Measurements from ENCODE around the gene MAPK1.
"Not testable (repeated sequence)": the region's sequence is repeated elsewhere in the genome, so short reads cannot be mapped to it uniquely, and the experiment has no call there.

MAPK1 gene

DNA sequence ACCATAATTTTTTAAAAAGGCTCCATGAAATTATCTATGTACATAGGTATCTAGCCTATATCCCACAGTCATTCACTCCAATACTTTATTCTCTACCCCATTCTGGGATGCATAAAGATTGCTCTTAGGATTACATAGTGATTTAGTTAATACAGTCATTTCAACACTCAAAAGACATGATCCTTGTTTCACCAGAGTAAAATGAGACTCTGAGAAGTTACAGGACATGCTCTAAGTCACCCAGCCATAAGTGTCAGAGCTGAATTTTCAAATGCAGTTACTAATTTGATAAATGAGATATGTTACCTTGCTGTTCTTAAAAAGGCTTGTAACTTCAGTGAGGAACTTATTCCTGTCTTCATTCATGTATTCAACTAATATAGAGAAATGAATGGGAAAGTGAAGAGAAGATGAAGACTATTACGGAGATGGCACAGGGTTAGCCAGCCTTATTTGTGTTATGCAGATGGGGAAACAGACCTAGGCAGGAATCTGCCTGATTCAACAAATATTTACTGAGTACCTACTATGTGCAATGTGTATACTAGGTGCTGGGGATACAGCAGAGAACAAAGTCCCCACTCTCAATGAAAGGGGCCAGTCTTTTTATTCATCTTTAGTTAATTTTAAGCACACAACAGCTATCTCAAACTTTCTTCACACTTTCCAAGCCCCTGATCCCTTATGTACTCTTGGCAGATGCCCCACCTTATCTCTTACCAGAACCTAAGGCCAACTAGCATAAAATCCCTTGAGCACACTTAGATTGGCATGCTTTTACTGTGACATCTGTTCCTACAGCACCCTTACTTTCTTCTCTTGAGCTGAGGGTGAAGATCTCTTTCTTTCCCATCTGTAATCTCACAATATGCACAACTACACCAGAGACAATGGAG, 21.6 kb downstream of the MAPK1 start:
- peak; percentile 45 for DNase-seq

DNA sequence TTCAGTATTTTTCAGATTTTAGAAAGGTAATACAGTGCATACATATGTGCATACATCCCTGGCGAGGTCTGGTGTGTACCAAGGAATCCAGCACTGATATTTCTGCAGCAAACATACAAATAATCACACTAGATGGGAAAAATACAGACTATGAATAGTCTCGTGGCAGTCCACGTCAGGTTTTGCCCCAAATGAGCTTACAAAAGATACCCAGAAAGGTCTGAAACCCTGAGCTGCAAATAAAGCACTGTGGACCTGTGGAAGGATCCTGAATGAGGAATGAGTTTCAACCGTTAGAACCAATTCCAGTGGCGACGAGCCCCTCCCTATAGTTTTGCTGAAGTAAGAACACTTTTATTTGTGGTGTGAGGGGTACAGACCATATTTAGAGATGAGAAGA, 24.5 kb downstream of the MAPK1 start:
- no peak for DNase-seq

DNA sequence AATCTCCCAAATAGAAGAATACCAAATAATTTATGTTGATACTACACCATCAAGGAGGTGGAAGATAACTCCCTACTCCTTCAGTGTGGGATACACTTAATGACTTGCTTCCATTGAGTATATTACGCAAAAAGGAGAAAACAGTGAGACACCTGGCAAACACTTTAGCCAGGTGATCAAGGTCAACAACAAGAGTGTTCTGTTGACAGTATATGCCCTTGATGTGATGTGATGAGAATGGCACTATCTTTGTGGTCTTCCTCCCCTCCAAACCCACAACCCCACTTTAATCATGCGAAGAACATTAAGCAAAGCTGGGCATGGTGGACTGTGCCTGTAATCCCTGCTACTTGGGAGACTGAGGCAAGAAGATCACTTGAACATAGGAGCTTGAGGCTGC, 26.0 kb downstream of the MAPK1 start:
- DNase-seq: no peak

DNA sequence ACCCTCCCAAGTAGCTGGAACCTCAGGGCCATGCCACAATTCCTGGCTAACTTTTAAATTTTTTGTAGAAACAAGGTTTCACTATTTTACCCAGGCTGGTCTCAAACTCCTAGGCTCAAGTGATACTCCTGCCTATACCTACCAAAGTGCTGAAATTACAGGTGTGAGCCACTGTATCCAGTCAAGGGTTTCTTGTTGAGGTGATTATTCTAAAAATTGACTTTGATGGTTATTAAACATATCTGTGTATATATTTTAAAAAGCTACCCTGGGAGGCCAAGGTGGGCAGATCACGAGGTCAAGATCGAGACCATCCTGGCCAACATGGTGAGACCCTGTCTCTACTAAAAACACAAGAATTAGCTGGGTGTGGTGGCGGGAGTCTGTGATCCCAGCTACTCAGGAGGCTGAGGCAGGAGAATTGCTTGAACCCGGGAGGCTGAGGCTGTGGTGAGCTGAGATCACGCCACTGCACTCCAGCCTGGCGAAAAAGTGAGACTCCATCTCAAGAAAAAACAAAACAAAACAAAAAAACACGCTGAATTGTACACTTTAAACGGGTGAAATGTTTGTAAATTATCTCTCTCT, 27.1 kb downstream of the MAPK1 start:
- no peak for DNase-seq

DNA sequence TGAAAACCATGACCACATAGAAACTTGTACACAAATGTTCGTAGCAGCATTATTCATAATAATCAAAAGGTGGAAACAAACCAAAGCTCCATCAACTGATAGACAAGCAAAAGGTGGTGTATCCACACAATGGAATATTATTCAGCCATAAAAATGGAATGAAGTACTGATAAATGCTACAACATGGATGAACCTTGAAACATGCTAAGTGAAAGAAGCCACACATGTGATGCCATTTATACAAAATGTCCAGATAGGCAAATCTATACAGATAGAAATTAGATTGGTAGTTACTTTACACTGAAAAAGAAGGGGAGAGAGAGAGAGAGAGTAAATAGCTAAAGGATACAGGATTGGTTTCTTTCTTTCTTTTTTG, 27.7 kb downstream of the MAPK1 start:
- DNase-seq: no peak

DNA sequence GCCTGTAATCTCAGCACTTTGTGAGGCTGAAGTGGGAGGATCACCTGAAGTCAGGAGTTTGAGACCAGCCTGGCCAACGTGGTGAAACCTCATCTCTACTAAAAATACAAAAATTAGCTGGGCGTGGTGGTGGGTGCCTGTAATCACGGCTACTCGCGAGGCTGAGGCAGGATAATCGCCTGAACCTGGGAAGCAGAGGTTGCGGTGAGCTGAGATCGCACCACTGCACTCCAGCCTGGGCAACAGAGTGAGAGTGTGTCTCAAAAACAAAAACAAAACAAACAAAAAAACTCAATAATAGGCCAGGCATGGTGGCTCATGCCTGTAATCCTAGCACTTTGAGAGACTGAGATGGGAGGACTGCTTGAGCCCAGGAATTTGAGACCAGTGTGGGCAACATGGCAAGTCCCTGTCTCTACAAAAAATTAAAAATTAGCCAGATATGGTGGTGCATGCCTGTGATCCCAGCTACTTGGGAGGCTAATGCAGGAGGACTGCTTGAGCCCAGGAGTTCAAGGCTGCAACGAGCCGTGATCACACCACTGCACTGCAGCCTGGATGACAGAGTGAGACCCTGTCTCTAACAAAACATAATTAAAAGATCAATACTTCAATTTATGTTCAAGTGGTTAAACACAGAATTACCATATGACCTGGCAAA, 28.2 kb downstream of the MAPK1 start:
- not testable (repeated sequence) for DNase-seq

DNA sequence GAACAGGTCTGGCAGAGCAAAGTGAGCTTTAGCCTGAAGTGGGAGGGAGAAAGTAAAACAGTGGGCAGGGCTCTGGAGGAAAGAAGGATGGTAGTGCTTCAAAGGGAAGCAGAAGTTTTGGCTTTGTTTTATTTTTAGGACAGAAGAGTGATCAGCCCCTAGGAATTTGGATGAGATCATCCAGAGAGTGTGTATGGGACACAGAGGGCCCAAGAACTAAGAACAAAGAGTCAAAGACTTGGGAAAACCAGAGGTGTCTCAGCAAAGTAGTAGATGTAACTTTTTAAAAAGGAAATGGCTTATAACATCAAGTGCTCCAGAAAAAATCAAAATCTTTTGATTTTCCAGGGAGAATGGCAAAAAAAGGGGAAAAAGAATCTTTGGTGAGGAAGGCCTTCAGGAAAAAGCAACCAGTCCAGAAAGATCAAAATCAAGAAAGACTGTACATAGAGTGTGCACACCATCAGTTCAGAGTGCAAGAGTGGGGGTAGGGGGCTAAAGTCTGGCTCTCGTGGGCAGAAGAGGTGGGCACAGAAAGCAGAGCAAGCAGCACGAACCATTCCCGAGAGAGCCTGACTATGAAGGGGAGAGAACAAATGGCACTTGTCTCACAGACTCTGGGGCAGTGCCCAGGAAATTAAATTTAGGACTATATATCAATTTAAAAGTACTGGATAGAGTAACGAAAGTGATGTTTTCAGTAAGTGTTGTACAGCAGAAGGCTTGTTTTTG, 30.0 kb downstream of the MAPK1 start:
- DNase-seq: no peak

DNA sequence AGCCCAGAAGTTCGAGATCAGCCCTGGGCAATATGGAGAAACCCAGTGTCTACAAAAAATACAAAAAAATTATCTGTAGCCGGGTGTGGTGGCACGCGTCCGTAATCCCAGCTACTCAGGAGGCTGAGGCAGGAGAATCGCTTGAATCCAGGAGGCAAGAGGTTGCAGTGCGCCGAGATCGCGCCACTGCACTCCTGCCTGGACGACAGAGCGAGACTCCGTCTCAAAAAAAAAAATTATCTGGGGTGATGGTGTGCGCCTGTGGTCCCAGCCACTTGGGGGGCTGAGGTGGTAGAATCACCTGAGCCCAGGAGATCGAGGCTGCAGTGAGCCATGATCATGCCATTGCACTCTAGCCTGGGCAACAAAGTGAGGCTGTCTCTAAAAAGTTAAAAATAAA, 31.0 kb downstream of the MAPK1 start:
- not testable (repeated sequence) for DNase-seq

DNA sequence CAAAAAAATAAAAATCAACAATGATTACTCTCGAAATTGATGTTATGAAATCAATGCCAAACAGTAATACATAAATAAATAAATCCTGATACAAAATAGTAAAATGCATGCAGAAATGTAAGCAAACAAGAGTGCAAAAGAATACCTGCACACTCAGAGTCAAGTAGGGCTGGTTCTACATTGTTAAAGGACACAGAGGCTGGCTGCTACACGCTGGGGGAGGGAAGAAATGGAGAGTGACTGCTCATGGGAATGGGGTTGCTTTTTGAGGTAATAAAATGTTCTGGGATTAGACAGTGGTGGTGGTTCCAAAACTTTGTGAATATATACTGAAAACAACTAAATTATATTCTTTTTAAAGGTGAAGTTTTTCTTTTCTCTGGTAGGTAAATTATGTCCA, 32.1 kb downstream of the MAPK1 start:
- no peak for DNase-seq

DNA sequence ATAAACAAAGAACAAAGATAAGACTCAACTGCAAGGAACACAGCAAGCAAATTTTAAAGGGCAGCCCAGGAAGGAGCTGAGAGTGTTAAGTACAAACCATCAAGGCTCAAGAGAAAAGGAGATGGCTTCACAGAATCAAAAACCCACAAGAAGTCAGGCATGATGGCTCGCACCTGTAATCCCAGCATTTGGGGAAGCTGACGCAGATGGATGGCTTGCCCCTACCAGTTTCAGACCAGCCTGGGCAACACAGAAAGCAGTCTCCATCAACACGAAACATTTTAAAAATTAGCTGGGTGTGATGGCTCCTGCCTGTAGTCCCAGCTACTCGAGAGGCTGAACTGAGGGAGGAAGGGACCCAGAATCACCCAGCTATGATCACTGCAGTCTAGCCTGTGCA, 32.6 kb downstream of the MAPK1 start:
- no peak for DNase-seq

DNA sequence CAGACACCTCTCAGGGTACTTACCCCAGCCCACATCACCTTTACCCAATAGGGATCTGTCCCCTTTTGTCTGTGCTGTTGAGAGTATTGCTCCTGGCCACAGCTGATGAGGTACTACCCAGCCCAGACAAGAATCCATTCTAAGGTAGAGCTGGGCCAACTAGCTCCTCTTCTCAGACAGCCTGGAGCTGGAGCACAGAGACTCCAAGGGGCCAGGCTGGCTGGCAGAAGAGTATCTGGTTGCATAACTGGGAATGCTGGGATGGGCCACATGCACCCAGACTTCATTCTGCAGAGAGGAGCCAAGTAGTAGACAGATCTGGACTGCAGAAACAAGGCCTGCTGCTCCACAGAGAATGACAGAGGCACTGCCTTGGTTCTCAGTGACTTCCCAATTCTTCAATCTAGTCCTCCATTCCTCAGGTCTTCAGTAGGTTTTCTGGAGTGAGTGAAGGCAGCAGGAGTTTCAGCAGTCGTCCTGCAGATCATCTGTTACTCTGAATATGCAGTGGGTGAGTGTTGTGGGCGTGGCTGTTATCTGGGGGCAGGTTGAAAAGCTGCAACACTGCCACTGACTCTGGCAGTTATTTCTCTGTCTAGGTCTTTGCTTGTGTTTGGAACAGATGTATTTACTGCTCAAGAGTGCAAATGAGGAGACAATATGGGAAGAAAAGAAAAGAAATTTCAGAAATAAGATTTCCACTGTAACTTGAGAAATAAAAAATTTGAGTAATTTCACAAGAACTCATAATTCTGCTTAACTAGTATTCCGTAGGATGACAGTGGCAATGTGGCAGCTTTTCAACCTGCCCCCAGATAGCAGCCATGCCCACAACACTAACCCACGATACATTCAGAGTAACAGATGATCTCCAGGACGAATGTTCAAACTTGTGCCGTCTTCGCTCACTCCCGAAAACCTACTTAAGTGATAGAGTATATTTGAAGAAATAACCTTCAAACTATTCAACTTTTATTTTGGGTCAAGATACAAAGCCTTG, 34.9 kb downstream of the MAPK1 start:
- DNase-seq: peak; percentile 62

DNA sequence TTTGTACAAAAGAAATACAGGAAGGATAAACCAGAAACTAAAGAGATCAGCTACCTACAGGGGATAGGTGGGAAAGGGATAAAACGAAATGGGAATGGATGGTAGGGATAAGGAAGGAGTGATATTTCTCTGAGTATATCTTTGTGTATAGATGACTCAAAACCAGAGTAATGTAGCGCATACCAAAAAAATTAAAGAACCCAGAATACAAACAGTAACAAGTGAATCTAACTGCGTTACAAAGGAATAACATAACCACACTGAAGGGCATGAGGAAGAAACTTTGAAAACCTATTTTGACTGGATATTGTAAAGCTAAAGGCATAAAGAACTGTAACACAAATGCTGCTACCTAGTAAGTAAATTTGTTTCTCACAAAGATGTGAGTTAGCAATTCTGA, 37.9 kb downstream of the MAPK1 start:
- DNase-seq: no peak

DNA sequence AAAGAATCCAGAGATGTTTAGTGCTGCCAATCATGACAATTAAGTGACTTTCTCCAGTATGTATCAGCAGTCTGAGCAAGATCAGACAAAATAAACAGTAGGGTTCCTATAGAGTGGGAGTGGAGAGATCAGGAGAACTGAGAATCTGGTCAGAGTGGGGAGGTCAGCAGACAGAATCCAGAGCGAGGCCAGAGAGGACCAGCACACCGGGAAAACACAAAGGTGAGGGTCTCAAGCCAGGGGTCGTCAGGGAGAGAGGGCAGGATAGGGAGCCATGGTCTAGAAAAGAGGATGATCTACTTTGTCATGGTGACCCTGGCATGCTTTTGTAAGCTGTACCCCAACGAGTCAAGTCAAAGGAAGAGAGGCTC, 39.2 kb downstream of the MAPK1 start:
- DNase-seq: no peak

DNA sequence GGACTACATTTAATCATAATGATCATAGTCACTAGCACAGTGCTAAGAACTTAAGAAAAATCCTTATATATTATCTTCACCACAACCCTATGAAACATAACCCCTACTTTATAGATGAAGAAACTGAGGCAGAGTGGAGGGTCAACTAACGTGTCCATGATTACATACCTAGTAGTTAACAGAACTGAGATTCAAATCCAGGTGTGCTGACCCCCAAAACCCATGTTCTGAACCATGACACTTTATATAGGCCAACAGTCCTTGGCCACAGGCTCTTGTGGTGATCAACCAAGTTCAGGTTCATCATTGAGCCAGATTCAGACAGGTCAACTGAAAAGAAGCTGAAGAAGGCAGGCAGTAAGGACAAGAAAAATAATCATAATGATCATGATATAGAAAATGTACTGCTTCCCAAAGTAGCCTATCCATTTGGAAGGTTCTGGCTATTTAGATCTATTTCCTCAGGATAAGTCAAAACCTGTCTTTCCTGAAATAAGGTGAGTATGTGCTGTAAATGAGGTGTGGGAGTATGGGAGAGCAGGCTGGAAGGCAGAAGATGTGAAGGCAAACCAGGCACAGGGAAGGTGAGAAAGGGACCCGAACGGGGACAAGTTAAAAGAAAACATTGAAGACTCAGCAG, 39.7 kb downstream of the MAPK1 start:
- DNase-seq: no peak

DNA sequence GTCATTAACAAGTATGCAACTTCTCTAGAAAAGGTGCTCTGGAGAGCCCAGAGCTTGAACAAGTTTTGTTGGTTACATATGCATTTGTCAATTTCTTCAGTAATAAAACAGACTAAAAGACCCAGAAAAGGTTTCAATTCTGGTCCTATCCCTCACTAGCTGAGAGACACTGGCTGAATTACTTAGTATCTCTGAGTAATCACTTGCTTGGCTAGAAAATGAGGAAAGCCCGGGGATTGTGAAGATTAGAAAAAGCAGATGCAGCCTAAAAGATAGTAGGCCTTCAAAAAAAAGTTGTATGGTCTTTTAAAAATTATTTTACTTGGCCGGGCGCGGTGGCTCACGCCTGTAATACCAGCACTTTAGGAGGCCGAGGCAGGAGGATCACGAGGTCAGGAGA, 41.2 kb downstream of the MAPK1 start:
- peak; percentile 47 for DNase-seq

DNA sequence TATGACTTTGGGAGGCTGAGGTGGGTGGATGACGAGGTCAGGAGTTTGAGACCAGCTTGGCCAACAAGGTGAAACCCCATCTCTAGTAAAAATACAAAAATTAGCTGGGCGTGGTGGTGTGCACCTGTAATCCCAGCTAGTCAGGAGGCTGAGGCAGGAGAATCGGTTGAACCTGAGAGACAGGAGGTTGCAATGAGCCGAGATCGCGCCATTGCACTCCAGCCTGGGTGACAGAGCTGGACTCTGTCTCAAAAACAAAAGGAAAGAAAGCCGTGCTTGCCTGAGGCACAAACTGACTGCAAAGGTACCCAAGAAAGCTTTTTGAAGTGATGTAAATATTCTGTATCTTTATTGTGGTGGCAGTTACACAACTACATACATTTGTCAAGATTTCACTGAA, 42.5 kb downstream of the MAPK1 start:
- not testable (repeated sequence) for DNase-seq

DNA sequence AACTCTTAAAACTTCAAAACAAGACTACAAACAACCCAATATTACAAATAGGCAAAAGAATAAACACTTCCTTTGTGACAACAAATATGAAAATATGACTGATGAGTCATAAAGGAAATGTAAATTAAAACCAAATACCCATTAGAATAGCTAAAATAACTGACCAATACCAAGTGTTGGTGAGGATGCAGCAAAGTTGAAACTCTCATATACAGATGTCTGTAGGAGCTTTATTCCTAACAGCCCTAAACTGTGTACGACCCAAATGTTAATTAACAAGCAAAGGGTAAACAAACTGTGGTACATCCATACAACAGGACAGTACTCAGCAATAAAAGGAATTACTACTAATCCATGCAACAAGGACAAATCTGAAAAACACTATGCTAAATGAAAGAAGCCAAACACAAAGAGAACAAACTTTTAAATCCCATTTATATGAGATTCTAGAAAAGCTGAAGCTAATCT, 43.0 kb downstream of the MAPK1 start:
- DNase-seq: no peak

DNA sequence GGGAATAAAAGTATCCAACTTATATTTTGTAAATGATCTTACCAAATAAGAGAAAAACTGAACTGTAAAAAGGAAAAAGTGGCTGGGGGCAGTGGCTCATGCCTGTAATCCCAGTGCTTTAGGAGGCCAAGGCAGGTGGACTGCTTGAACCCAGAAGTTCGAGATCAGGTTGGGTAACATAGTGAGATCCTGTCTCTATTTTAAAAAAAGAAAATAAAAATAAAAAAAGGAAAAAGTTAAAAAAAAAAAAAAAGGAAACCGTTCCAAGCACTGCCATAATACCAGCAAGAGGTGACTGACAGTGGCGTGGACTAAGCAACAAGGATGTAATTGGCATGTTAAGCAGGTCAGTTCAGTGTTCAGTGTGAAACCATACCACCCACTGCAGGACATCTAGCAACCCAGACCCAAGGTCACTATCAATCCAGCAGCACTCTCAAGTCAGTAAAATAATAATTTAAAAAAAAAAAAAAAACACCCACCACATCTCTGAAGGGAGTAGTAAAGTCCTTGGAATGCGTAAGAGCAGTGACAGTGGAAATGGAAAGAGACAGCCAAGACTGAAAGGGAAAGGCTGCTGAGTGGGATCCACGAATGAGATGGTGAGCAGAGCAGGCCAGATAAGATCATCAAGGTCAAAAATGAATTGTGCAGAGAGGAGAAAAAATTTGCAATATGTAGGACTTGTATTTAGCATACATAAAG, 43.6 kb downstream of the MAPK1 start:
- DNase-seq: no peak

DNA sequence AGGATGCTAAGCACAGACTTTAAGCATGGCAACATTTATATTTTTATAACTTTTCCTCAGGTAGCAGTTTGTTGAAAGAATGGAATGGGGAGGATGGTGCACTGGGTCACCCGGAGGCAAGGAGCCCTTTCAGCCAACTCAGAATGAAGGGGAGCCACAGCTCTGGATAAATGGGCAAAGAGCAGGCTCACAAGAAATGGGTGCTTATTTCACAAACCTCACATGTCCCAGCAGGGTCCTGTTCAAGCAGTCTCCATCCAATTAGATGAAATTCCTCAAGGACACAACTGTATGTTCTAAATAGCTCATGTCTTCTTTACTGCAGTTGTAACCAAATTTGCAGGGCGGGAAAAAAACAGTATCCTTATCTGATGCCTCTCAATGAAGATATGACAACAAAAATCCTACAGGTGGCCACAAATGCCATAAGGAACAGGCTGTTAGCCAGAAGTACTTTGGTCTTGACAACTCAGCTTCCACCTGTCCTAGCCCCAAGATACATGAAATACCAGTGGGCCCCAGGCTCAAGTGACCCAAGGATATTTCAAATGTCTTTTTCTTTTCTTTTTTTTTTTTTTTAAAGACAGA, 48.2 kb downstream of the MAPK1 start:
- peak; percentile 31 for DNase-seq

DNA sequence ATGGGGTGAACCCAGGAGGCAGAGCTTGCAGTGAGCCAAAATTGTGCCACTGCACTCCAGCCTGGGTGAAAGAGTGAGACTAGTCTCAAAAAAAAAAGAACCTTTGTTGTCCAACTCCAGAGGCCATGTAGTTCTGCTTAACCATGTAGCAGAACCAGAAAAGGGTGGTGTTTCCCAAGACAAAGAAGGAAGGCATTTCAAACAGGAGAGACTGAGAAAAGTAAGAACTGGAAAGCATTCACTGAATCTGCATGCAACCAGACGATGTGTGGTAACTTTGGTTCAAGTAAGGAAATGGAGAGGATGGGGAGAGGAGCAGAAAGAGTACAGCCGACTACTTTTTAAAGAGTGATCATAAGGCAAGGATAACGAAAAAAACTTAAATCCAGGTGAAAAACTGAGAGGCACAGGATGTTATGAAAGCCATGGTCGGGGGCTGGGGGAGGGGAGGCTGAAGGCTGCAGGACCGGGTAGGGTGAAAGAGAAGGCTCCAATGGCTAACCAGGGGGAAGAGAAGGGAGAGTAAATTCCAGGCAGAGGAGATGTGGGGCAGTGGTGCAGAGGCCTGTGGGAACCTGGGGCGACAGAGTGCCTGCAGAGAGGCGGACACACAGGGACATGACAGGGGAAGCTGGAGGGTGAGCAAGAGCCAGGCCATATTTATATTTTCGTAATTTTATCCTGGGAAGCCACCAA, 48.8 kb downstream of the MAPK1 start:
- peak; percentile 29 for DNase-seq

Measured in hematopoietic multipotent progenitor cell treated with erythropoietin and hydrocortisone succinate and interleukin-3 and kit ligand, for 4 days (in vitro differentiated cells).